Measurements from ENCODE around the gene AIG1. TPM values are rescaled to one million over a fixed set of nuclear protein-coding genes. Genes with fewer than 3 reads are reported as not detected.

Gene AIG1
- total RNA-seq, 6 donors from 2014 or later = 6.3 to 26.6 (median 20.8) TPM

DNA sequence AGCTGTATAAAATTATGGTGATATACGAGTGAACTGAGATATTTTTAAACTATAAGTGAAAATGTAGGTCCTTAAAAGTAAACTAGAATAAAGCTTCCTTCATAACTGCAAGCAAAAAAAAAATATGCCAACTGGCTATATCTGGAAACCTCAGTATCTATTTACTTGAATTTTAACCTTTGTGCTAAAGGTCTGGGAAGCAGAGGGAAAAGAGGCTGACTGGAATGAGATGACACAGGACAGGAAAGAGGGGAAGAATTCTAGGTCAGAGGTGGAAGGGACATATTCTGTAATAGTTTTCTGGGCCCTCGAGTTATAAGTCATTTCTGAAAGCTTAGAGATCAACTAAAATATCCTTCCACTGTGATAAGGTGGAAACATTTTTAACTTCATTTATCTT, 46.8 kb downstream of the AIG1 start:
- no peaks in the 10 kb centered on the region for H3K27me3 ChIP-seq
- H3K4me1 ChIP-seq = no peaks in the 10 kb centered on the region
- TF ChIP-seq, protein P1, sequence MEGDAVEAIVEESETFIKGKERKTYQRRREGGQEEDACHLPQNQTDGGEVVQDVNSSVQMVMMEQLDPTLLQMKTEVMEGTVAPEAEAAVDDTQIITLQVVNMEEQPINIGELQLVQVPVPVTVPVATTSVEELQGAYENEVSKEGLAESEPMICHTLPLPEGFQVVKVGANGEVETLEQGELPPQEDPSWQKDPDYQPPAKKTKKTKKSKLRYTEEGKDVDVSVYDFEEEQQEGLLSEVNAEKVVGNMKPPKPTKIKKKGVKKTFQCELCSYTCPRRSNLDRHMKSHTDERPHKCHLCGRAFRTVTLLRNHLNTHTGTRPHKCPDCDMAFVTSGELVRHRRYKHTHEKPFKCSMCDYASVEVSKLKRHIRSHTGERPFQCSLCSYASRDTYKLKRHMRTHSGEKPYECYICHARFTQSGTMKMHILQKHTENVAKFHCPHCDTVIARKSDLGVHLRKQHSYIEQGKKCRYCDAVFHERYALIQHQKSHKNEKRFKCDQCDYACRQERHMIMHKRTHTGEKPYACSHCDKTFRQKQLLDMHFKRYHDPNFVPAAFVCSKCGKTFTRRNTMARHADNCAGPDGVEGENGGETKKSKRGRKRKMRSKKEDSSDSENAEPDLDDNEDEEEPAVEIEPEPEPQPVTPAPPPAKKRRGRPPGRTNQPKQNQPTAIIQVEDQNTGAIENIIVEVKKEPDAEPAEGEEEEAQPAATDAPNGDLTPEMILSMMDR (IDR thresholded peaks at IDR 0.05) = no peak
- TF ChIP-seq POLR2AphosphoS5 (IDR thresholded peaks at IDR 0.05) (no peak), POLR2A (IDR thresholded peaks at IDR 0.05) (no peak), EP300 (IDR thresholded peaks at IDR 0.05) (no peak)
- H3K36me3 ChIP-seq = no peaks in the 10 kb centered on the region
- H3K9me3 ChIP-seq = no peaks in the 10 kb centered on the region
- WGBS, 2 donors = 66 to 72% methylated on average over 2 of the region's 2 CpGs
- no peak overlapping the region for H3K27ac ChIP-seq
- H3K4me3 ChIP-seq = no peak overlapping the region
- ATAC-seq (ENCODE audit: low FRiP score in 2 of 2) = no peak
- DNase-seq = no peak

DNA sequence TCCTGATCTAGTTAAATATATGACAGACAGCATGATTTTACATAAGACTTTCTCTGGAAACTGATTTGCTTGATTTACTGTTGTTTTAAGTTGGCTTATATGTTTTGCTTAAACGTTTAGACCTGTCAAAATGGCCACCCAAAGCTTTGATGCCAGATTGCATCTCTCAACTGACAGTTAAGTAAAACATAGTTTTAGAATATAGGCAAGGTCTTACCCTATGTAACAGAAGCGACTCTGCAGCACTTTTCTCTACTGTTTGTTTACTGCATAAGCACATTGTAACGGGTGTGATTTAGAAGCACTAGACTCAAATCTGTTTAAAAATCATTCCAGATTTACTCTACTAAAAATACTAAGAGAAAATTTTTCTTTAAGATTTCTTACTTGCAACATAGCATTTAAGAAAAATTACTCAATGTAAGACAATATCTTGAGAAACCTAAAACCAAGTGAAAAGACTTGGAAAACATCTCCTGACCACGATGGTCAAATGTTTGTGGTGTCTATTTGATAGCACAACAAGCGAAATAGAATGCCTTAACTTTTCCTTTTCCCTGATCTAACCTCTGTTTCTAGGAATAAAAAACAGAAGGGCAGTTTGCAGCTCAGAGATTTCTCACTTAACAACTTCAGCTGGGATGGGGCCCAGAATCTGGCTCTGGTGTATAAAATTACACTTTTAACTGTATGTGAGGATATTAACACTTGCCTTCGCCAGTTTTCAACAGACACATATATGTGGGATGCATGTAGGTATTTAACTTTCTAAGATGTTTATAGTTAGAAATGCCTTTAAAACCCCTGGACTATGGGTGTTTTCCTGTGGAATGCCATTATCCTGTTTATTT, 47.4 kb downstream of the AIG1 start:
- no peak for ATAC-seq (ENCODE audit: low FRiP score in 2 of 2)
- no peak for TF ChIP-seq POLR2AphosphoS5 (IDR thresholded peaks at IDR 0.05)
- TF ChIP-seq, protein P1 (IDR thresholded peaks at IDR 0.05) = no peak
- no peak for TF ChIP-seq POLR2A (IDR thresholded peaks at IDR 0.05)
- no peak for TF ChIP-seq EP300 (IDR thresholded peaks at IDR 0.05)

DNA sequence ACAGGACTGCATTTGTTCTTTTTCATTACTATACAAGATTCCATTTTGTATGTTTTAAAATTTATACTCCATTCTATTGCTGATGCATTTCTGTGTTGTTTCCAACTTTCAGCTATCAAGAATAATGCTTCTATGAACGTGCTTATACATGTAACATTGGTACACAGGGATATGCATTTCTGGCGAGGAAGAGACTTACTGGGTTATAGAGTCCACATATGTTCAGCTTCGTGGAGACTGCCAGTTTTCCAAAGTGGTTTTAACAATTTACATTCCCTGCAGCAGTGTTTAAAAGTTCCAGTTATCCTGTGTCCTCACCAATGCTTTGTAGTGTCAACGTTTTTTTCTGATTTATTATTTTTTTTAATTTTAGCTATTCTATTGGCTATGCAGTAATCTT, 48.5 kb downstream of the AIG1 start:
- TF ChIP-seq, protein P1 (IDR thresholded peaks at IDR 0.05) = no peak
- TF ChIP-seq EP300 (IDR thresholded peaks at IDR 0.05) (no peak), POLR2AphosphoS5 (IDR thresholded peaks at IDR 0.05) (no peak), POLR2A (IDR thresholded peaks at IDR 0.05) (no peak)
- no peaks in the 10 kb centered on the region for H3K27me3 ChIP-seq
- H3K4me1 ChIP-seq = no peaks in the 10 kb centered on the region
- H3K9me3 ChIP-seq = no peaks in the 10 kb centered on the region
- no peak overlapping the region for H3K27ac ChIP-seq
- H3K4me3 ChIP-seq = no peak overlapping the region
- no peak for DNase-seq
- H3K36me3 ChIP-seq = no peaks in the 10 kb centered on the region
- ATAC-seq (ENCODE audit: low FRiP score in 2 of 2) = no peak
- WGBS, 2 donors = 85 to 90% methylated on average over 4 of the region's 4 CpGs

More for the DNA sequence above, 47.4 kb downstream of the AIG1 start:
- H3K36me3 ChIP-seq = no peaks in the 10 kb centered on the region
- no peak for DNase-seq
- no peak overlapping the region for H3K27ac ChIP-seq
- no peaks in the 10 kb centered on the region for H3K27me3 ChIP-seq
- H3K4me3 ChIP-seq = no peak overlapping the region
- 69 to 74% methylated on average over 6 of the region's 6 CpGs for WGBS, 2 donors
- no peaks in the 10 kb centered on the region for H3K9me3 ChIP-seq
- H3K4me1 ChIP-seq = no peaks in the 10 kb centered on the region

DNA sequence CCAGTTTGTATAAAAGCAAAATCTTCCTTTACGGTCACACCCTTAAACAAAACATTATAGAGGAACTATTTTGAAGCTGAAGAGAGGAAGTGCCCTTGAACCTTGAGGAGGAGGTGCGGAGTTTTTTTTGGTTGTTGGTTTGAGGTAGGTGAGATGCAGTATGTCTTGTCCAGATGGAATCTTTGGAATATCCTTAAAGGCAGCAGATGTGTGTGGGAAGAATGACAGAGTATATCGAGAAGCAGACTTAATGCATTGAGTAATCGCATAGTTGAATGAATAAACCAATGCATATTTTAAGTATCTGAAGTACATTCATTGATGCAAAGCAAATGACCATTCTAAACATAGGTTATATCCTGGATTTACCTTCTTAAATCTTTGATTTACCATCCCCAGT, 49.9 kb downstream of the AIG1 start:
- DNase-seq (no peak), ATAC-seq (ENCODE audit: low FRiP score in 2 of 2) (no peak)
- TF ChIP-seq, protein P1 (IDR thresholded peaks at IDR 0.05) = no peak
- TF ChIP-seq POLR2AphosphoS5 (IDR thresholded peaks at IDR 0.05) (no peak), EP300 (IDR thresholded peaks at IDR 0.05) (no peak), POLR2A (IDR thresholded peaks at IDR 0.05) (no peak)
- no peaks in the 10 kb centered on the region for H3K9me3 ChIP-seq
- no peaks in the 10 kb centered on the region for H3K36me3 ChIP-seq
- WGBS, 2 donors = 80 to 85% methylated on average over 4 of the region's 4 CpGs
- no peak overlapping the region for H3K27ac ChIP-seq
- no peak overlapping the region for H3K4me3 ChIP-seq
- no peaks in the 10 kb centered on the region for H3K4me1 ChIP-seq
- no peaks in the 10 kb centered on the region for H3K27me3 ChIP-seq

DNA sequence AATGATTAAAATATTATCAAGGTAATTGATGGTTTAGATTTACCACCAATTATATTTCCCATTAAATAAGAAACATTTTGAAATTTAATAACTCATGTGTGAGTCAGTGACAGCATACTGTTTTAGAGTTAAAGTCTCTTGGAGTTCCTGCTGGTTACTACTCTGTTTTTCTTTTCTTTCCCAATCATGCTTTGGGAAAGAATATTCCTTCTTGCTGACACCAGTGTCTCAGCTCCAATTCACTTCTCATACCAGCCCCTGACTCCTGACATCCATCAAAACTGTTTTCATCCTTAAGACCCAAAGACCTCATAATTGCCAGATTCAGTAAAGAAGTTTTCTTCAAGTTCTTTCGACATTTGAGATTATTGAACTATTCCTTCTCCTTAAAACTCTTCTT, 50.3 kb downstream of the AIG1 start:
- TF ChIP-seq POLR2AphosphoS5 (IDR thresholded peaks at IDR 0.05) (no peak), POLR2A (IDR thresholded peaks at IDR 0.05) (no peak)
- TF ChIP-seq, protein P1 (IDR thresholded peaks at IDR 0.05) = no peak

More for the DNA sequence above, 50.3 kb downstream of the AIG1 start:
- ATAC-seq (ENCODE audit: low FRiP score in 2 of 2) = no peak
- no peaks in the 10 kb centered on the region for H3K36me3 ChIP-seq
- H3K4me1 ChIP-seq = no peaks in the 10 kb centered on the region
- no peak for DNase-seq
- no peaks in the 10 kb centered on the region for H3K9me3 ChIP-seq
- WGBS, 2 donors = 94 to 98% methylated on average over 1 of the region's 1 CpG
- no peak overlapping the region for H3K4me3 ChIP-seq
- no peak overlapping the region for H3K27ac ChIP-seq
- no peaks in the 10 kb centered on the region for H3K27me3 ChIP-seq
